Naive thymus-derived CD4-positive, alpha-beta T cell (primary cell): ENCODE measurements around the gene AKTIP. TPM values are rescaled to one million over a fixed set of nuclear protein-coding genes. Genes with fewer than 3 reads are reported as not detected.
A peak's percentile ranks its signal among the peaks of the same experiment; 100 is the strongest.

Experiments used
- ATAC-seq: fragments of 150-1000 bp; cut with Tn5 transposase; 2 replicates; pipeline ENCODE4 v1.10.0; 2021; ENCODE audit warnings: mild to moderate bottlenecking, moderate library complexity
- CTCF ChIA-PET: fragments of 350-600 bp; sonication (Branson Sonifier 250); formaldehyde crosslinking; loops from one replicate; lab custom pipeline; 2021; ENCODE audit warnings: antibody characterized with exemption; lab: Charles Lee
- POLR2A ChIA-PET: fragments of 350-600 bp; sonication (Branson Sonifier 250); formaldehyde crosslinking; loops from one replicate; lab custom pipeline; 2021; ENCODE audit warnings: antibody characterized with exemption, inconsistent platforms; lab: Charles Lee
- DNase-seq, 9 donors: peaks; one replicate each; pipeline versions ENCODE4 v3.0.0 to v3.0.0-alpha.2; 2020 to 2022; ENCODE audit warnings: mixed read lengths in 1 of 9
- H3K27ac ChIP-seq: one replicate; pipeline ENCODE4 v1.7.0; 2013; ENCODE audit warnings: mild to moderate bottlenecking, low read depth, low read length, moderate library complexity
- H3K27me3 ChIP-seq, 2 donors: one replicate each; pipeline ENCODE4 v1.7.0; 2013; ENCODE audit warnings: low read length in 2 of 2, mild to moderate bottlenecking in 2 of 2, moderate library complexity in 2 of 2; ENCODE audit not compliant: control insufficient read depth in 2 of 2, insufficient read depth in 2 of 2
- H3K36me3 ChIP-seq, 3 experiments: 1 replicate in 2 of 3; 2 replicates in 1 of 3; pipeline ENCODE4 v1.7.0; 2013; ENCODE audit warnings: low read length in 3 of 3, mild to moderate bottlenecking in 3 of 3, moderate library complexity in 1 of 3; ENCODE audit not compliant: insufficient read depth in 3 of 3, control insufficient read depth in 2 of 3
- H3K4me1 ChIP-seq, 2 donors: one replicate each; pipeline ENCODE4 v1.7.0; 2013; ENCODE audit warnings: low read length in 2 of 2, mild to moderate bottlenecking in 2 of 2, moderate library complexity in 1 of 2; ENCODE audit not compliant: control insufficient read depth in 2 of 2, insufficient read depth in 2 of 2
- H3K4me3 ChIP-seq: 2 replicates; pipeline ENCODE4 v1.7.0; 2013; ENCODE audit warnings: mild to moderate bottlenecking, low read length
- H3K9me3 ChIP-seq, 3 experiments: 1 replicate in 2 of 3; 2 replicates in 1 of 3; pipeline ENCODE4 v1.7.0; 2013; ENCODE audit warnings: low read length in 3 of 3; ENCODE audit not compliant: control insufficient read depth in 2 of 3
- H3K27ac Mint-ChIP-seq, 9 donors: one replicate each; pipeline ENCODE4 v1.8.0; 2020 to 2022; ENCODE audit warnings: mixed read lengths in 9 of 9, mild to moderate bottlenecking in 8 of 9, moderate library complexity in 5 of 9, inconsistent platforms in 2 of 9
- H3K27me3 Mint-ChIP-seq, 5 donors: one replicate each; pipeline ENCODE4 v1.8.0; 2021 to 2022; ENCODE audit warnings: mixed read lengths in 5 of 5, mild to moderate bottlenecking in 1 of 5
- H3K36me3 Mint-ChIP-seq, 5 donors: one replicate each; pipeline ENCODE4 v1.8.0; 2020 to 2022; ENCODE audit warnings: mixed read lengths in 5 of 5, mild to moderate bottlenecking in 3 of 5, inconsistent platforms in 1 of 5
- H3K4me1 Mint-ChIP-seq, 7 donors: one replicate each; pipeline ENCODE4 v1.8.0; 2020 to 2022; ENCODE audit warnings: mixed read lengths in 7 of 7, mild to moderate bottlenecking in 3 of 7, inconsistent platforms in 1 of 7
- H3K4me3 Mint-ChIP-seq, 10 donors: one replicate each; pipeline ENCODE4 v1.8.0; 2020 to 2022; ENCODE audit warnings: mild to moderate bottlenecking in 10 of 10, mixed read lengths in 10 of 10, moderate library complexity in 6 of 10, inconsistent platforms in 2 of 10
- H3K9me3 Mint-ChIP-seq, 11 donors: one replicate each; pipeline ENCODE4 v1.8.0; 2020 to 2022; ENCODE audit warnings: mixed read lengths in 11 of 11, mild to moderate bottlenecking in 4 of 11, inconsistent platforms in 1 of 11, moderate library complexity in 1 of 11
- intact Hi-C, 2 donors: fragments of 100-400 bp; cut with micrococcal nuclease; formaldehyde crosslinking; loops; one replicate each; pipeline ENCODE4 v1.15.1; 2023
- polyA plus RNA-seq, 2 donors: library from polyadenylated mRNA; unstranded; fragments of 300-500 nt; fragmentation: Illumina TruSeq; gene quantifications; one replicate each; pipeline ENCODE4 v1.2.3, GENCODE V29; 2021
- total RNA-seq, 6 experiments: library from RNA in 5 of 6; stranded (reverse) in 5 of 6; gene quantifications; 1 replicate in 5 of 6; 2 replicates in 1 of 6; pipeline ENCODE4 v1.2.3 and lab custom pipeline; 2021 to 2026

The AKTIP gene
- total and polyA plus RNA-seq, 7 experiments from 2014 or later: 42.9 to 130 (median 102) TPM

GRCh38 chr16:53484542-53484941, 18.5 kb downstream of the AKTIP start:
- H3K27ac Mint-ChIP-seq: peak overlapping the region in 4 of 9 donors; percentile 34 to 75 (median 62)
- POLR2A ChIA-PET: interaction anchor here (1.0 to 3.4 kb wide), 4 partner anchors 9 to 49 kb away, joined by 3 to 19 read pairs (median 4); partner anchors contain the start of gene RBL2
- H3K9me3 ChIP-seq: peaks cover 10 to 21% (median 11%) of the 10 kb centered on the region in 3 experiments

GRCh38 chr16:53482123-53482522, 20.9 kb downstream of the AKTIP start:
- DNase-seq (no peak), ATAC-seq (peak; percentile 86)
- POLR2A ChIA-PET: interaction anchor here (0.8 to 5.7 kb wide), 5 partner anchors 8 to 45 kb away, joined by 3 to 35 read pairs (median 4); partner anchors contain the start of gene RBL2
- CTCF ChIA-PET: no interaction called here
- H3K9me3 Mint-ChIP-seq: peaks cover 0 to 46% (median 20%) of the 10 kb centered on the region in 11 donors
- peak overlapping the region in 2 of 10 donors; percentile 32 to 33 for H3K4me3 Mint-ChIP-seq
- H3K9me3 ChIP-seq: peaks cover 8 to 19% (median 11%) of the 10 kb centered on the region in 3 experiments
- peaks cover 48 to 94% (median 89%) of the 10 kb centered on the region in 5 donors for H3K36me3 Mint-ChIP-seq
- no peaks in the 10 kb centered on the region for H3K27me3 Mint-ChIP-seq
- intact Hi-C loops: no loop called here
- peak overlapping the region in 8 of 9 donors; percentile 36 to 90 (median 78) for H3K27ac Mint-ChIP-seq
- H3K4me1 ChIP-seq: peaks cover 3 to 4% of the 10 kb centered on the region in 2 donors
- H3K4me1 Mint-ChIP-seq: peaks cover 15 to 64% (median 38%) of the 10 kb centered on the region in 7 donors
- no peak overlapping the region for H3K4me3 ChIP-seq
- peaks cover 59 to 99% (median 64%) of the 10 kb centered on the region in 3 experiments for H3K36me3 ChIP-seq
- H3K27me3 ChIP-seq: no peaks in the 10 kb centered on the region
- no peak overlapping the region for H3K27ac ChIP-seq

More at GRCh38 chr16:53484542-53484941, 18.5 kb downstream of the AKTIP start:
- Histone ChIP-seq H3K27ac (no peak overlapping the region), H3K4me1 (peaks cover 0 to 7% of the 10 kb centered on the region in 2 donors), H3K36me3 (peaks cover 55 to 91% (median 55%) of the 10 kb centered on the region in 3 experiments), H3K27me3 (no peaks in the 10 kb centered on the region), H3K4me3 (no peak overlapping the region)
- ATAC-seq (no peak), DNase-seq (no peak)
- peaks cover 0 to 47% (median 25%) of the 10 kb centered on the region in 11 donors for H3K9me3 Mint-ChIP-seq
- CTCF ChIA-PET: no interaction called here
- H3K36me3 Mint-ChIP-seq: peaks cover 53 to 88% (median 85%) of the 10 kb centered on the region in 5 donors
- H3K4me3 Mint-ChIP-seq: no peak overlapping the region
- no peaks in the 10 kb centered on the region for H3K27me3 Mint-ChIP-seq
- H3K4me1 Mint-ChIP-seq: peaks cover 19 to 58% (median 42%) of the 10 kb centered on the region in 7 donors
- intact Hi-C loops: no loop called here

GRCh38 chr16:53480394-53480793, 22.6 kb downstream of the AKTIP start:
- Histone ChIP-seq H3K9me3 (peaks cover 0 to 2% (median 0%) of the 10 kb centered on the region in 3 experiments), H3K36me3 (peaks cover 47 to 94% (median 60%) of the 10 kb centered on the region in 3 experiments), H3K27ac (peak overlapping the region; percentile 17), H3K4me3 (no peak overlapping the region), H3K4me1 (peaks cover 6 to 15% of the 10 kb centered on the region in 2 donors), H3K27me3 (no peaks in the 10 kb centered on the region)
- DNase-seq (no peak), ATAC-seq (no peak)
- Mint-ChIP-seq H3K36me3 (peaks cover 50 to 93% (median 87%) of the 10 kb centered on the region in 5 donors), H3K4me1 (peaks cover 26 to 76% (median 47%) of the 10 kb centered on the region in 7 donors), H3K4me3 (no peak overlapping the region), H3K9me3 (peaks cover 0 to 29% (median 12%) of the 10 kb centered on the region in 11 donors), H3K27me3 (no peaks in the 10 kb centered on the region), H3K27ac (peak overlapping the region; percentile 44 to 90 (median 69))
- ChIA-PET POLR2A (interaction anchor here (0.9 to 5.7 kb wide), 5 partner anchors 21 to 74 kb away, joined by 3 to 35 read pairs (median 4); partner anchors contain the start of gene RBL2), CTCF (no interaction called here)
- intact Hi-C loops: no loop called here

- no peak overlapping the region for H3K4me3 ChIP-seq
- Mint-ChIP-seq H3K27ac (peak overlapping the region in 8 of 9 donors; percentile 16 to 90 (median 58)), H3K9me3 (peaks cover 0 to 15% (median 4%) of the 10 kb centered on the region in 11 donors), H3K4me3 (no peak overlapping the region), H3K4me1 (peaks cover 35 to 78% (median 55%) of the 10 kb centered on the region in 7 donors), H3K36me3 (peaks cover 39 to 91% (median 83%) of the 10 kb centered on the region in 5 donors), H3K27me3 (no peaks in the 10 kb centered on the region)
- POLR2A ChIA-PET: interaction anchor here (1.0 to 5.7 kb wide), 5 partner anchors 11 to 42 kb away, joined by 3 to 35 read pairs (median 4); partner anchors contain the start of gene RBL2
- H3K27me3 ChIP-seq: no peaks in the 10 kb centered on the region
- no peak for DNase-seq
- CTCF ChIA-PET: no interaction called here
- H3K9me3 ChIP-seq: no peaks in the 10 kb centered on the region
- H3K27ac ChIP-seq: peak overlapping the region; percentile 35
- ATAC-seq: no peak
- intact Hi-C loops: loop anchor here in 1 of 2 donors (1.0 kb wide), 1 partner anchor 8 kb away; no protein-coding TSS in a partner anchor
- peaks cover 6 to 20% of the 10 kb centered on the region in 2 donors for H3K4me1 ChIP-seq
- H3K36me3 ChIP-seq: peaks cover 37 to 85% (median 46%) of the 10 kb centered on the region in 3 experiments
These were observed 24.0 kb downstream of the AKTIP start for GRCh38 chr16:53478965-53479364.

- peaks cover 0 to 19% (median 0%) of the 10 kb centered on the region in 11 donors for H3K9me3 Mint-ChIP-seq
- peak overlapping the region in 8 of 10 donors; percentile 2 to 67 (median 38) for H3K4me3 Mint-ChIP-seq
- H3K27me3 Mint-ChIP-seq: no peaks in the 10 kb centered on the region
- Histone ChIP-seq H3K9me3 (no peaks in the 10 kb centered on the region), H3K36me3 (peaks cover 25 to 84% (median 48%) of the 10 kb centered on the region in 3 experiments), H3K27ac (no peak overlapping the region), H3K27me3 (no peaks in the 10 kb centered on the region), H3K4me1 (peaks cover 5 to 20% of the 10 kb centered on the region in 2 donors), H3K4me3 (no peak overlapping the region)
- H3K4me1 Mint-ChIP-seq: peaks cover 31 to 84% (median 70%) of the 10 kb centered on the region in 7 donors
- CTCF ChIA-PET: no interaction called here
- peaks cover 40 to 91% (median 85%) of the 10 kb centered on the region in 5 donors for H3K36me3 Mint-ChIP-seq
- no peak for ATAC-seq
- intact Hi-C loops: loop anchor here in 1 of 2 donors (1.0 kb wide), 1 partner anchor 9 kb away; no protein-coding TSS in a partner anchor
- POLR2A ChIA-PET: interaction anchor here (0.8 to 3.4 kb wide), 11 partner anchors 9 to 42 kb away, joined by 3 to 16 read pairs (median 5); partner anchors contain the start of gene RBL2
- DNase-seq: no peak
- peak overlapping the region in 8 of 9 donors; percentile 14 to 90 (median 78) for H3K27ac Mint-ChIP-seq
These were observed 26.1 kb downstream of the AKTIP start for GRCh38 chr16:53476867-53477266.

GRCh38 chr16:53465606-53466280, 37.3 kb downstream of the AKTIP start:
- Mint-ChIP-seq H3K4me3 (peak overlapping the region in 8 of 10 donors; percentile 19 to 70 (median 48)), H3K27ac (peak overlapping the region in 8 of 9 donors; percentile 24 to 94 (median 77))

More at GRCh38 chr16:53465606-53466280, 37.3 kb downstream of the AKTIP start:
- no peak overlapping the region for H3K27ac ChIP-seq
- H3K27me3 Mint-ChIP-seq: no peaks in the 10 kb centered on the region
- no peaks in the 10 kb centered on the region for H3K27me3 ChIP-seq
- ChIA-PET CTCF (interaction anchor here (0.6 kb wide), 1 partner anchor 15 kb away, joined by 4 read pairs; no protein-coding TSS in a partner anchor), POLR2A (interaction anchor here (0.7 to 1.7 kb wide), 5 partner anchors 10 to 30 kb away, joined by 3 to 8 read pairs (median 4); no protein-coding TSS in a partner anchor)
- intact Hi-C loops: loop anchor here in 1 of 2 donors (1.0 kb wide), 1 partner anchor 8 kb away; no protein-coding TSS in a partner anchor
- peaks cover 15 to 73% (median 54%) of the 10 kb centered on the region in 7 donors for H3K4me1 Mint-ChIP-seq
- ATAC-seq (no peak), DNase-seq (no peak)
- no peak overlapping the region for H3K4me3 ChIP-seq
- peaks cover 16 to 61% (median 45%) of the 10 kb centered on the region in 3 experiments for H3K36me3 ChIP-seq
- H3K9me3 Mint-ChIP-seq: no peaks in the 10 kb centered on the region
- no peaks in the 10 kb centered on the region for H3K9me3 ChIP-seq
- peaks cover 2 to 62% (median 42%) of the 10 kb centered on the region in 5 donors for H3K36me3 Mint-ChIP-seq
- H3K4me1 ChIP-seq: peaks cover 14 to 36% of the 10 kb centered on the region in 2 donors
